RWPE1 (cell line): ENCODE measurements around the gene QRICH2.

ENCODE experiments used
- CTCF ChIA-PET: fragments of 350-600 bp; sonication (Branson Sonifier 250); formaldehyde crosslinking; extraction: SDS; loops from one replicate; lab custom pipeline; 2021; lab: Yijun Ruan, JAX
- POLR2A ChIA-PET: fragments of 400-600 bp; formaldehyde crosslinking; extraction: SDS; loops from one replicate; lab custom pipeline; 2020; ENCODE audit warnings: antibody characterized with exemption; ENCODE audit not compliant: low non-redundant PET; lab: Yijun Ruan, JAX
- DNase-seq: peaks from one replicate; pipeline ENCODE4 v3.0.0; 2012; ENCODE audit warnings: low spot score
- H3K27ac ChIP-seq: fragments of 450-650 bp; 2 replicates; pipeline ENCODE4 v1.5.1; 2017
- CTCF ChIP-seq: fragments of 450-650 bp; conservative IDR thresholded peaks from 2 replicates; pipeline ENCODE4 v1.5.1; 2017; ENCODE audit warnings: low read depth, mild to moderate bottlenecking

QRICH2 gene

DNA sequence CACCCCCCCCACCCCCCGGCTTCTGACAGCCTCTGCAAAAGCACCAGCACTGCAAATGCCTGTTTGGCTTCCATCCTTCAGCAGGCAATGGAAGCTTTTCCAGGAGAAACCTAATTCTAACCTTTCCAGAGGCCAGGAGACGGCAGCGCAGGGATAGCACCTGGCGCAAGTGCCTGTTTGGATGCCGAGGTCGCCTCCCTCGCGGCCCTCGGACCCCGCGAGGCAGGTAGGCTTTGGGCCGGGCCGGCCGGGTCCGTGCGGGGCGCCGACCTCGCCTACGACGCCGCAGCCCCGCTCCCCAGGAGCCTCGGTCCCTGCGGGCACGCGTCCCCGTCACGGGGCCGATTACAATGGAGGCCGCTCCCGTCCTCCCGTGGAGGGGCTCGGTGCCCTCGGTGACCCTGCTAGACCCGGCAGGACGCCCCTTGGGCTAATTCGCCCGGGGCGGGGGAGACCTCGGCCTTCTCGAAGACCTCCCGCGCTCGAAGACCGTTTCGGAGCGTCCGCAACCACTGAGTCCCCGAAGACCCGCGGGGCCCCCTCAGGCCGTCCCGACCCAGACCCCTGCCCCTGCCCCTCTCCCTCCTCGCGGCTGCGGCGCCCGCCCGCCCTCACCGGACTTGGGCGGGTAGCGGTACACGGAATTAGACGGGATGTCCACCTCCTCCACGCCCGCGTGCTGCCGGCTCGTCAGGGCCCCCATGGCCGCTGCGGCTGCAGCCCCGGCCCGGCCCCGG is 68.4 kb downstream of the QRICH2 start:
- POLR2A ChIA-PET = no interaction called here
- DNase-seq = no peak
- 0 out of 2 replicates have a peak overlapping the region, but pooled peaks have one; percentile 11 for H3K27ac ChIP-seq
- CTCF ChIA-PET = no interaction called here
- no peak for TF ChIP-seq CTCF

GRCh38 chr17:76238847-76239537 is 69.1 kb downstream of the QRICH2 start:
- TF ChIP-seq CTCF = no peak
- POLR2A ChIA-PET = no interaction called here
- CTCF ChIA-PET = interaction anchor here (0.7 to 1.3 kb wide), 2 partner anchors 40 to 156 kb away, joined by 3 read pairs; no protein-coding TSS in a partner anchor
- no peak for DNase-seq
- 0 out of 2 replicates have a peak overlapping the region, but pooled peaks have one; percentile 11 for H3K27ac ChIP-seq

DNA sequence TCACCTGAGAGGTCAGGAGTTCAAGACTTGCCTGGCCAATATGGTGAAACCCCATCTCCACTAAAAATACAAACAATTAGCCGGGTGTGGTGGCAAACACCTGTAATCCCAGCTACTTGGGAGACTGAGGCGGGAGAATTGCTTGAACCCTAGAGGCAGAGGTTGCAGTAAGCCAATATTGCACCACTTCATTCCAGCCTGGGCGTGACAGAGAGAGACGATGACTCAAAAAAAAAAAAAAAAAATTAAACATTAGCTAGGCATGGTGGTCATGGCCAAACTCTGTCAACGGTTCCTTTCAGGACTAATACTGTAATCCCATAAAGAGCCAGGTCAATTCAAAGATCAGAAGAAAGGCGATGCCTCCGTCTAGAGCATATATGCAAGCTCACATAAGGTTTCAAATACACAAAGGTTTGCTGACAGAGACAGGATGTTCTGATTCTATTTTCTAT is 70.2 kb downstream of the QRICH2 start:
- POLR2A ChIA-PET = interaction anchor here (0.7 to 0.8 kb wide), 2 partner anchors 27 to 43 kb away, joined by 3 to 6 read pairs; no protein-coding TSS in a partner anchor
- no peak for TF ChIP-seq CTCF

DNA sequence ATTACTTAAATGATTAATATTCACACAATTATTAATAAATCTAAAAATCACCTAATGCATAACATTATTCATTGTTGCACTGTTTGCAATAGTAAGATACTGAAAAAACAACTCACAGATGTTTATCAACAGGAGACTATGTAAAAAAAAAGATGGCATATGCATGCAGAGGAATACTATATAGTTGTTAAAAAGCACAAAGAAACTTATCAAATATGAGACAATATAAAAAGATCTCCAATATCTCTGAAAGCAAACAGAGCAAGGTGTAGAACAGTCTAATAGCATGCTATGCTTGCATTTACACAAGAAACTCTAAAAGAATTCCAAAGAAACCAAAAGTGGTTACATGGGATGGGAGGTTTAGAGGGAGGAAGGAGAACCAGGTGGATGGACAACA is 71.5 kb downstream of the QRICH2 start:
- H3K27ac ChIP-seq = no peak overlapping the region
- no peak for DNase-seq
- TF ChIP-seq CTCF = no peak
- POLR2A ChIA-PET = no interaction called here
- CTCF ChIA-PET = no interaction called here

More for the DNA sequence above, 70.2 kb downstream of the QRICH2 start:
- H3K27ac ChIP-seq = no peak overlapping the region
- CTCF ChIA-PET = interaction anchor here (0.7 to 1.3 kb wide), 3 partner anchors 33 to 670 kb away, joined by 3 to 4 read pairs (median 3); no protein-coding TSS in a partner anchor
- no peak for DNase-seq

DNA sequence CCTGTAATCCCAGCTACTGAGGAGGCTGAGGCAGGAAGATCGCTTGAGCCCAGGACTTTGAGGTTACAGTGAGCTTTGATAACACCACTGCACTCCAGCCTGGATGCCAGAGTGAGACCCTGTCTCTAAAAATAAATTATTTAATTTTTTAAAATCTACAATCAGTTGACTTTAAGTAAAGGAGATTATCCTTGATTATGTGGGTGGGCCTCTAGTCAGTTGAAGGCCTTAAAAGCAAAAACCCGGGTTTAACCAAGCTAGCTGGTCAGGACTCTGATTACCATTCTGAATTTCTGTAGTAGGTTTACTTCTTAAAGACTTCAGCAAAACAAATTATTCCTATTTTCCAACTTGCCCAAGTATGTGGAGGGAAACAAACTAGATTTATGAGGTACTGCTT is 72.2 kb downstream of the QRICH2 start:
- no peak for TF ChIP-seq CTCF
- ChIA-PET CTCF (interaction anchor here (0.6 to 0.7 kb wide), 3 partner anchors 19 to 42 kb away, joined by 3 read pairs; no protein-coding TSS in a partner anchor), POLR2A (no interaction called here)
- DNase-seq = no peak
- H3K27ac ChIP-seq = no peak overlapping the region

DNA sequence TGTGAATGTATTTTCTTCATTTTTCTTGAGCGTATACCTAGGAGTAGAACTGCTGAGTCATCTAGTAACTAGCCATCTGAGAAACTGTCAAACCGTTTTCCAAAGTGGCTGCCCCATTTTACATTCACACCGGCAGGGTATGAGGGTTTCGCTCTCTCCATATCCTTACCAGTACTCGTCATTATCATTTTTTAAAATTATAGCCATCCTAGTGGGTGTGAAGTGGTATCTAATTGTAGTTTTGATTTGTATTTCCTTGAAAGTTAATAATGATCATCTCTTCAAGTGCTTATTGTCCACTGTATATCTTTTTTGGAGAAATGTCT is 73.8 kb downstream of the QRICH2 start:
- H3K27ac ChIP-seq = no peak overlapping the region
- DNase-seq = no peak
- TF ChIP-seq CTCF = no peak
- POLR2A ChIA-PET = no interaction called here
- CTCF ChIA-PET = interaction anchor here (1.5 kb wide), 1 partner anchor 45 kb away, joined by 4 read pairs; no protein-coding TSS in a partner anchor
